Measurements from ENCODE around the gene DYNLT4.

Gene DYNLT4

DNA sequence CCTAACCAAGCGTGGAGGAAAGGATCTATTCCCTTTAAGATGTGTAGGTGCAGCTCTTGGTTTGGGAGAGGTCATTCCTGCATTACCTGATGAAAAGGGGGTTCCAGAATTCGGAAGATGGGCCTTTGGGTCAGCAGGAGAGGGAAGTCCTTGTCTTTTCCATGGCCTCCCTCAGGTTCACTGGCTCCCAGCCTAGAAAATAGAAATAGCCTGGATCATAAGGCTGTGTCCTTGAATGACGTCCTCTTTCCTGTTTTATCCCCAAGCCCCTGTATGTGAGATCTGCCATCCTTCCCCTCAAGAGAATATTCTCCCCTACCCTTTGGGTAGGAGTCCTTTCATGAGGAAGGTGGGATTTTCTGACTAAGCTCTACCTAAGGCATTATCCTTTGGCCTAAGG is 46.3 kb downstream of the DYNLT4 start:
- ChIA-PET CTCF (no interaction called here), POLR2A (interaction anchor here (2.5 kb wide), 1 partner anchor 39 kb away, joined by 7 read pairs; no protein-coding TSS in a partner anchor)
- DNase-seq (ENCODE audit: extremely low spot score), result no peak
- no peak for TF ChIP-seq FOXK2 (IDR thresholded peaks at IDR 0.05)
- TF ChIP-seq FOXM1 (IDR thresholded peaks at IDR 0.05; ENCODE audit: borderline replicate concordance), result no peak
- TF ChIP-seq FOXA1 (IDR thresholded peaks at IDR 0.05), result no peak
- no peak for TF ChIP-seq ARNT (IDR thresholded peaks at IDR 0.05)

DNA sequence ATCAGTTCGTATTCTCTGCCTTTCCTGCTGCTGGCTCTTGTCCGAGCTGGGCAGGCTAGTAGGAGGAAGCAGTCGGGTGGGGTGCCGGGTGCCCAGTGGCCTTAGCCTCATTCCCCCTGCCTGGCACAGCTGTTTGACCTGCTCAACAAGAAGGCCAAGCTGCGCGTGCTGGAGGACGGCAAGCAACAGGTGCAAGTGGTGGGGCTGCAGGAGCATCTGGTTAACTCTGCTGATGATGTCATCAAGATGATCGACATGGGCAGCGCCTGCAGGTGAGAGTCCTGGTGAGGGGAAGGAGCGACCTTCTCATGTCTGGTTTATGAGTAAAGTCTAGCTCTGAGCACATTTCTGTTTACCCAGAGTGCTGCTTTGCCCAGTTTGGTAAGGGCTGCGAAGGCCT is 48.1 kb downstream of the DYNLT4 start:
- DNase-seq (ENCODE audit: extremely low spot score), result no peak
- no peak for TF ChIP-seq ZNF384 (IDR thresholded peaks at IDR 0.05)
- no peak for TF ChIP-seq SUZ12 (IDR thresholded peaks at IDR 0.05)
- TF ChIP-seq FOXM1 (IDR thresholded peaks at IDR 0.05; ENCODE audit: borderline replicate concordance), result no peak
- TF ChIP-seq FOXA1 (IDR thresholded peaks at IDR 0.05), result no peak
- ChIA-PET CTCF (no interaction called here), POLR2A (interaction anchor here (1.0 to 3.1 kb wide), 5 partner anchors 12 to 37 kb away, joined by 3 to 17 read pairs (median 5); partner anchors contain the start of gene RPS8)

DNA sequence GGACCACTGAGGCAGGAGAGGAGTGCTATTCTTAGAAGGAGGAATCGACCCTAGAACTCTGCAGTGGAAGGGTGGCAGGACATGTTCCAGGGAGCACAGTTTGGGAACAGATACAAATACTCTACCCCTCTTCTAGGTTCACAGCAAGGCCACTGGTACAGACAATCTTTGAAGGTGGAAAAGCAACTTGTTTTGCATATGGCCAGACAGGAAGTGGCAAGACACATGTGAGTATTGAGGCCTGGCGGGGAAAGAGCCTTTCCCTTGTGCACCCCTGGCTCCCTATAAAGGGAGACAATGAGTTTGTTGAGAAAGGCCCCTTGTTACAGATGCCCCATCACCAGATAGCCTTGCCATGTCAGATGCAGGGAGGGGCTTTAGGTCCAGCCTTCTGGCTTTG is 49.7 kb downstream of the DYNLT4 start:
- no peak for DNase-seq (ENCODE audit: extremely low spot score)
- TF ChIP-seq BHLHE40 (IDR thresholded peaks at IDR 0.05; ENCODE audit: borderline replicate concordance), result no peak
- TF ChIP-seq SUZ12 (IDR thresholded peaks at IDR 0.05), result no peak
- TF ChIP-seq FOXK2 (IDR thresholded peaks at IDR 0.05), result no peak
- TF ChIP-seq FOXM1 (IDR thresholded peaks at IDR 0.05; ENCODE audit: borderline replicate concordance), result no peak
- TF ChIP-seq CTBP1 (IDR thresholded peaks at IDR 0.05; ENCODE audit: borderline replicate concordance), result no peak
- ChIA-PET CTCF (no interaction called here), POLR2A (interaction anchor here (0.7 to 3.1 kb wide), 3 partner anchors 18 to 35 kb away, joined by 3 to 17 read pairs (median 3); partner anchors contain the start of gene RPS8)

All from HEK293T (cell line).